Upper lobe of right lung (tissue), 1 donor: ENCODE data around the gene PIRT. TPM values are rescaled to one million over a fixed set of nuclear protein-coding genes. Genes with fewer than 3 reads are reported as not detected.

Experiments
- ATAC-seq: fragments of 200-7000 bp; cut with Tn5 transposase; one replicate; pipeline ENCODE4 v1.9.1; 2020; ENCODE audit warnings: mild to moderate bottlenecking, moderate library complexity
- DNase-seq: peaks from one replicate; pipeline ENCODE4 v3.0.0-alpha.2; 2020
- H3K27ac ChIP-seq: fragments of 200-600 bp; one replicate; pipeline ENCODE4 v1.8.0; 2022
- H3K27me3 ChIP-seq: fragments of 200-600 bp; one replicate; pipeline ENCODE4 v1.8.0; 2022; ENCODE audit warnings: mild to moderate bottlenecking
- H3K36me3 ChIP-seq: fragments of 200-600 bp; one replicate; pipeline ENCODE4 v1.8.0; 2022
- H3K4me1 ChIP-seq: fragments of 200-600 bp; one replicate; pipeline ENCODE4 v1.8.0; 2022
- H3K4me3 ChIP-seq: fragments of 200-600 bp; one replicate; pipeline ENCODE4 v1.8.0; 2022; ENCODE audit warnings: mild to moderate bottlenecking
- H3K9me3 ChIP-seq: fragments of 200-600 bp; one replicate; pipeline ENCODE4 v1.8.0; 2022
- CTCF ChIP-seq: fragments of 200-600 bp; IDR thresholded peaks from one replicate; pipeline ENCODE4 v1.8.0; 2022; ENCODE audit warnings: antibody characterized with exemption
- intact Hi-C: fragments of 100-400 bp; cut with DNase I; formaldehyde crosslinking; loops from one replicate; pipeline ENCODE4 v1.11.0; 2022
- total RNA-seq: library from RNA; stranded (reverse); fragmentation: NEBNext Ultra II Directional; extraction: Animal tissue kit (Norgen Biotek cat#: 25700); gene quantifications from one replicate; pipeline ENCODE4 v1.2.1, GENCODE V29; 2021
- donor health status: DM: no; HTN: yes; CAD: no; lungs with severe emphysema.

The PIRT gene
- total RNA-seq, 1 donor from 2014 or later, result not detected

DNA sequence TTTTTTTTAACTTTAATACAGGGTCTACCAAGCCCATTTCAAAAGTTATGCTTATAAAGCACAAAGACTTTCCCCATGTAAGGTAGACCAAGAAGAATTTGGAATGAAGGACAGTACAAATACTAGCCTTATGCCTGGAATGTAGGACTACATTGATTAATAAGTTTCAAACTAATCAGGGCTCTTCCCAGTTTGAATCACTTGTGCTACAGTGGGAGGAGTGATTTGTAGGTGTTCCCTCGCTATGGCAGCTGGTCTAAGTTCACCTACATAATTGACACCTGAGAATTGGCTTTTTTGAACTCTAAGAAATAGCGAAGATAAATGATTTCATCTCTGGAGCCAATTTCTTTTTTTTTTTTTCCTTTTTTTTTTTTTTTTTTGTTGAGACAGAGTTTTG, 52.6 kb downstream of the PIRT start:
- Histone ChIP-seq H3K36me3 (no peaks in the 10 kb centered on the region), H3K9me3 (no peaks in the 10 kb centered on the region), H3K27me3 (no peaks in the 10 kb centered on the region), H3K4me1 (no peaks in the 10 kb centered on the region), H3K27ac (no peak overlapping the region), H3K4me3 (no peak overlapping the region)
- intact Hi-C loops, result no loop called here
- no peak for TF ChIP-seq CTCF
- ATAC-seq (no peak), DNase-seq (no peak)

GRCh38 chr17:10779609-10780008, 58.3 kb downstream of the PIRT start:
- TF ChIP-seq CTCF, result no peak
- no peak for ATAC-seq

GRCh38 chr17:10777890-10778289, 60.0 kb downstream of the PIRT start:
- ATAC-seq (no peak), DNase-seq (no peak)
- H3K4me1 ChIP-seq, result no peaks in the 10 kb centered on the region
- intact Hi-C loops, result no loop called here
- H3K9me3 ChIP-seq, result no peaks in the 10 kb centered on the region
- no peak overlapping the region for H3K4me3 ChIP-seq
- no peak overlapping the region for H3K27ac ChIP-seq
- no peak for TF ChIP-seq CTCF
- no peaks in the 10 kb centered on the region for H3K27me3 ChIP-seq
- H3K36me3 ChIP-seq, result no peaks in the 10 kb centered on the region

More at GRCh38 chr17:10779609-10780008, 58.3 kb downstream of the PIRT start:
- no peak overlapping the region for H3K4me3 ChIP-seq
- no peaks in the 10 kb centered on the region for H3K9me3 ChIP-seq
- H3K27me3 ChIP-seq, result no peaks in the 10 kb centered on the region
- intact Hi-C loops, result no loop called here
- no peaks in the 10 kb centered on the region for H3K4me1 ChIP-seq
- no peak overlapping the region for H3K27ac ChIP-seq
- no peaks in the 10 kb centered on the region for H3K36me3 ChIP-seq
- DNase-seq, result no peak

GRCh38 chr17:10777131-10777807, 60.6 kb downstream of the PIRT start:
- ATAC-seq (no peak), DNase-seq (no peak)
- Histone ChIP-seq H3K4me3 (no peak overlapping the region), H3K27me3 (no peaks in the 10 kb centered on the region), H3K4me1 (no peaks in the 10 kb centered on the region), H3K27ac (no peak overlapping the region), H3K9me3 (no peaks in the 10 kb centered on the region), H3K36me3 (no peaks in the 10 kb centered on the region)
- intact Hi-C loops, result no loop called here
- no peak for TF ChIP-seq CTCF

- Histone ChIP-seq H3K4me3 (no peak overlapping the region), H3K36me3 (no peaks in the 10 kb centered on the region), H3K27me3 (no peaks in the 10 kb centered on the region), H3K4me1 (no peaks in the 10 kb centered on the region), H3K27ac (no peak overlapping the region), H3K9me3 (no peaks in the 10 kb centered on the region)
- TF ChIP-seq CTCF, result no peak
- no peak for DNase-seq
- no peak for ATAC-seq
- intact Hi-C loops, result no loop called here
These were observed 61.5 kb downstream of the PIRT start for GRCh38 chr17:10776381-10776780.
